ENCODE data around the gene TRUB1. TPM values are rescaled to one million over a fixed set of nuclear protein-coding genes. Genes with fewer than 3 reads are reported as not detected.

Gene TRUB1
- total RNA-seq, 1 experiment from 2014 or later: 11.5 TPM

DNA sequence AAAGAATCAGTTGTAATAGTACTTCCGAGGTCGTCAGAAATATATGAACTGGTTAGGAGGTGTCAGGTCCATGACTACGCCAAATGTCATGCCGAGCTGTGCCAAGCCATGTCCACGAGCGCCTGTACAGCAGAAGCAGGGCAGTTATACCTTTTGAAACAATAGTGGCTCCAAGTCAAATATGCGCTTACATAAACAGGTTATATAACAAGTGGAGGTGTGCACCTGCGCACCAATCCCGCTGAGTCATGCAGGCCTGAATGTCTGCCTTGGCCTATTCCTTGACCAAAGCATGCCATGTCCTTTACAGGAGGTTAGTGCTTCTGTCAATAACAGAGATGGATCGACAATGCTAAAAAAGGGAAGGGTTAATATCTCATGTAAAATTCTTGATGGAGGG is 21.3 kb upstream of the TRUB1 start:
- Histone ChIP-seq H3K79me2 (ENCODE audit: low read depth) (no peaks in the 10 kb centered on the region), H3K4me2 (no peak overlapping the region), H3K27ac (no peak overlapping the region), H3F3A (ENCODE audit: insufficient read depth, low read depth) (no peaks in the 10 kb centered on the region), H3K4me1 (replicated peaks; ENCODE audit: insufficient read depth) (peaks cover 13% of the 10 kb centered on the region; the same call in 1 of the 2 replicates), H3K4me3 (no peak overlapping the region), H3K9me3 (ENCODE audit: insufficient read depth, low read depth) (no peaks in the 10 kb centered on the region), H3K9me2 (ENCODE audit: insufficient read depth) (no peaks in the 10 kb centered on the region), H2AFZ (no peak overlapping the region), H3K27me3 (ENCODE audit: insufficient read depth, low read depth) (no peaks in the 10 kb centered on the region), H3K36me3 (ENCODE audit: low read depth) (no peaks in the 10 kb centered on the region), H4K20me1 (ENCODE audit: insufficient read depth) (no peaks in the 10 kb centered on the region)
- TF ChIP-seq EZH2 (IDR thresholded peaks at IDR 0.05; ENCODE audit: low read depth): no peak
- TF ChIP-seq, protein P1, sequence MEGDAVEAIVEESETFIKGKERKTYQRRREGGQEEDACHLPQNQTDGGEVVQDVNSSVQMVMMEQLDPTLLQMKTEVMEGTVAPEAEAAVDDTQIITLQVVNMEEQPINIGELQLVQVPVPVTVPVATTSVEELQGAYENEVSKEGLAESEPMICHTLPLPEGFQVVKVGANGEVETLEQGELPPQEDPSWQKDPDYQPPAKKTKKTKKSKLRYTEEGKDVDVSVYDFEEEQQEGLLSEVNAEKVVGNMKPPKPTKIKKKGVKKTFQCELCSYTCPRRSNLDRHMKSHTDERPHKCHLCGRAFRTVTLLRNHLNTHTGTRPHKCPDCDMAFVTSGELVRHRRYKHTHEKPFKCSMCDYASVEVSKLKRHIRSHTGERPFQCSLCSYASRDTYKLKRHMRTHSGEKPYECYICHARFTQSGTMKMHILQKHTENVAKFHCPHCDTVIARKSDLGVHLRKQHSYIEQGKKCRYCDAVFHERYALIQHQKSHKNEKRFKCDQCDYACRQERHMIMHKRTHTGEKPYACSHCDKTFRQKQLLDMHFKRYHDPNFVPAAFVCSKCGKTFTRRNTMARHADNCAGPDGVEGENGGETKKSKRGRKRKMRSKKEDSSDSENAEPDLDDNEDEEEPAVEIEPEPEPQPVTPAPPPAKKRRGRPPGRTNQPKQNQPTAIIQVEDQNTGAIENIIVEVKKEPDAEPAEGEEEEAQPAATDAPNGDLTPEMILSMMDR (conservative IDR thresholded peaks at IDR 0.05): no peak
- no peak for DNase-seq
- CTCF ChIA-PET: no interaction called here
- POLR2A ChIA-PET (ENCODE audit: unreplicated experiment): no interaction called here
- intact Hi-C loops (cut with micrococcal nuclease; ENCODE audit: unreplicated experiment): no loop called here
- BruUV-seq (replicated peaks): no TSS peak

- no peak for DNase-seq
- CTCF ChIA-PET: no interaction called here
- POLR2A ChIA-PET (ENCODE audit: unreplicated experiment): interaction anchor here (0.6 kb wide), 1 partner anchor 419 kb away, joined by 5 read pairs; no protein-coding TSS in a partner anchor
- Histone ChIP-seq H3K27me3 (ENCODE audit: insufficient read depth, low read depth) (no peaks in the 10 kb centered on the region), H3K79me2 (ENCODE audit: low read depth) (no peaks in the 10 kb centered on the region), H4K20me1 (ENCODE audit: insufficient read depth) (no peaks in the 10 kb centered on the region), H3K27ac (no peak overlapping the region), H2AFZ (no peak overlapping the region), H3K36me3 (ENCODE audit: low read depth) (no peaks in the 10 kb centered on the region), H3K4me2 (no peak overlapping the region), H3K4me3 (no peak overlapping the region), H3F3A (ENCODE audit: insufficient read depth, low read depth) (no peaks in the 10 kb centered on the region), H3K4me1 (replicated peaks; ENCODE audit: insufficient read depth) (peaks cover 13% of the 10 kb centered on the region; the same call in 1 of the 2 replicates), H3K9me2 (ENCODE audit: insufficient read depth) (no peaks in the 10 kb centered on the region), H3K9me3 (ENCODE audit: insufficient read depth, low read depth) (no peaks in the 10 kb centered on the region)
- intact Hi-C loops (cut with micrococcal nuclease; ENCODE audit: unreplicated experiment): no loop called here
- no peak for TF ChIP-seq EZH2 (IDR thresholded peaks at IDR 0.05; ENCODE audit: low read depth)
- no TSS peak for BruUV-seq (replicated peaks)
Measured at GRCh38 chr10:114917459-114917858, 20.5 kb upstream of the TRUB1 start.

- BruUV-seq (replicated peaks): no TSS peak
- Histone ChIP-seq H3K4me1 (replicated peaks; ENCODE audit: insufficient read depth) (peaks cover 13% of the 10 kb centered on the region; the same call in 1 of the 2 replicates), H3K4me2 (peak overlapping the region; percentile 7; the same call in 1 of the 2 replicates), H2AFZ (peak overlapping the region; percentile 45; the same call in 1 of the 2 replicates), H3F3A (ENCODE audit: insufficient read depth, low read depth) (no peaks in the 10 kb centered on the region), H3K79me2 (ENCODE audit: low read depth) (no peaks in the 10 kb centered on the region), H4K20me1 (ENCODE audit: insufficient read depth) (no peaks in the 10 kb centered on the region), H3K36me3 (ENCODE audit: low read depth) (no peaks in the 10 kb centered on the region), H3K4me3 (no peak overlapping the region), H3K27me3 (ENCODE audit: insufficient read depth, low read depth) (no peaks in the 10 kb centered on the region), H3K9me2 (ENCODE audit: insufficient read depth) (no peaks in the 10 kb centered on the region), H3K9me3 (ENCODE audit: insufficient read depth, low read depth) (no peaks in the 10 kb centered on the region), H3K27ac (no peak overlapping the region)
- DNase-seq: peak; percentile 2 to 75
- intact Hi-C loops (cut with micrococcal nuclease; ENCODE audit: unreplicated experiment): no loop called here
- no peak for TF ChIP-seq EZH2 (IDR thresholded peaks at IDR 0.05; ENCODE audit: low read depth)
- TF ChIP-seq, protein P1 (conservative IDR thresholded peaks at IDR 0.05): no peak
- CTCF ChIA-PET: no interaction called here
- POLR2A ChIA-PET (ENCODE audit: unreplicated experiment): interaction anchor here (0.6 to 0.7 kb wide), 2 partner anchors 420 to 864 kb away, joined by 3 to 5 read pairs; no protein-coding TSS in a partner anchor
Measured at GRCh38 chr10:114917927-114918672, 19.9 kb upstream of the TRUB1 start.

Data from PC-9 (cell line).